ENCODE measurements around the gene CPSF2.

DNA sequence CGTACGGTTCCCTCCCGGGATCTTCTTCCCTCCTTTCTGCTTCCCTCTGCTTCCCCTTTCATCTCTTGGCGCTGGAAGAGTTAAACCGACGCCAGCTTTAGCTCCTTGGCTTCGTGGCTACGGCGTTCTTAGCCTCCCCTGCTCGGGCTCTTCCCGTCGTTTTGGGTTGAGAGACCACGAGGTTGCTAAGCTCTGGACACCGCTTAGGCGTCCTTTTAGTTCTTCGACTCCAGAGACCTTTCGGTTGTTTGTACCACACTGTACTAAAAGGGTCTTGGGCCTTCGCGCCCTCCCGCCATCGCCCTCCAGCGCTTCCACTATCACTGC lies 545 bp downstream of the CPSF2 start:
- TF ChIP-seq, protein P1, sequence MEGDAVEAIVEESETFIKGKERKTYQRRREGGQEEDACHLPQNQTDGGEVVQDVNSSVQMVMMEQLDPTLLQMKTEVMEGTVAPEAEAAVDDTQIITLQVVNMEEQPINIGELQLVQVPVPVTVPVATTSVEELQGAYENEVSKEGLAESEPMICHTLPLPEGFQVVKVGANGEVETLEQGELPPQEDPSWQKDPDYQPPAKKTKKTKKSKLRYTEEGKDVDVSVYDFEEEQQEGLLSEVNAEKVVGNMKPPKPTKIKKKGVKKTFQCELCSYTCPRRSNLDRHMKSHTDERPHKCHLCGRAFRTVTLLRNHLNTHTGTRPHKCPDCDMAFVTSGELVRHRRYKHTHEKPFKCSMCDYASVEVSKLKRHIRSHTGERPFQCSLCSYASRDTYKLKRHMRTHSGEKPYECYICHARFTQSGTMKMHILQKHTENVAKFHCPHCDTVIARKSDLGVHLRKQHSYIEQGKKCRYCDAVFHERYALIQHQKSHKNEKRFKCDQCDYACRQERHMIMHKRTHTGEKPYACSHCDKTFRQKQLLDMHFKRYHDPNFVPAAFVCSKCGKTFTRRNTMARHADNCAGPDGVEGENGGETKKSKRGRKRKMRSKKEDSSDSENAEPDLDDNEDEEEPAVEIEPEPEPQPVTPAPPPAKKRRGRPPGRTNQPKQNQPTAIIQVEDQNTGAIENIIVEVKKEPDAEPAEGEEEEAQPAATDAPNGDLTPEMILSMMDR (IDR thresholded peaks at IDR 0.05) = no peak
- TF ChIP-seq POLR2AphosphoS5 (IDR thresholded peaks at IDR 0.05) = no peak

Measured in stomach (tissue), 4 donors.